ENCODE data around the gene DHX57.

DNA sequence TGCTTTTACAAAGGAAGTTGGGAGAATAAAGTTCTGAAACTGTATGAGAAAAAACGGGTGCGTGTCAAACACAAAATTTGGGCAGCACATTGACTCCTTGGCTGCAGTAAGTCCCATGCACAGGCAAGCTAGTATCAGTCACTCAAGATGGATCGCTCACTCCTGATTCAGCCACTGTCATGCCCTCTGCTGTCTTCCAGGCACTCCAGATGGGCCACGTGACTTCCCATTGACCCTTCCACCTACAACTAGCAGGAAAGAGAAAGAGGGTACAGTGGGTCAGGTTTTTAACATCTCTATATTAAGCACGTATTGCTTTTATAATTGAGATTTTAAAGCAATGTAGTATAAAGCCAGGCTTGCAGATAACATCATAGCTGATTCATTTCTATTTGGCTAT, 22.5 kb upstream of the DHX57 start:
- TF ChIP-seq TAF1 (IDR thresholded peaks at IDR 0.05; ENCODE audit: low read depth), result no peak
- no peak for TF ChIP-seq YY1 (IDR thresholded peaks at IDR 0.05; ENCODE audit: low read depth)
- TF ChIP-seq, protein P1, sequence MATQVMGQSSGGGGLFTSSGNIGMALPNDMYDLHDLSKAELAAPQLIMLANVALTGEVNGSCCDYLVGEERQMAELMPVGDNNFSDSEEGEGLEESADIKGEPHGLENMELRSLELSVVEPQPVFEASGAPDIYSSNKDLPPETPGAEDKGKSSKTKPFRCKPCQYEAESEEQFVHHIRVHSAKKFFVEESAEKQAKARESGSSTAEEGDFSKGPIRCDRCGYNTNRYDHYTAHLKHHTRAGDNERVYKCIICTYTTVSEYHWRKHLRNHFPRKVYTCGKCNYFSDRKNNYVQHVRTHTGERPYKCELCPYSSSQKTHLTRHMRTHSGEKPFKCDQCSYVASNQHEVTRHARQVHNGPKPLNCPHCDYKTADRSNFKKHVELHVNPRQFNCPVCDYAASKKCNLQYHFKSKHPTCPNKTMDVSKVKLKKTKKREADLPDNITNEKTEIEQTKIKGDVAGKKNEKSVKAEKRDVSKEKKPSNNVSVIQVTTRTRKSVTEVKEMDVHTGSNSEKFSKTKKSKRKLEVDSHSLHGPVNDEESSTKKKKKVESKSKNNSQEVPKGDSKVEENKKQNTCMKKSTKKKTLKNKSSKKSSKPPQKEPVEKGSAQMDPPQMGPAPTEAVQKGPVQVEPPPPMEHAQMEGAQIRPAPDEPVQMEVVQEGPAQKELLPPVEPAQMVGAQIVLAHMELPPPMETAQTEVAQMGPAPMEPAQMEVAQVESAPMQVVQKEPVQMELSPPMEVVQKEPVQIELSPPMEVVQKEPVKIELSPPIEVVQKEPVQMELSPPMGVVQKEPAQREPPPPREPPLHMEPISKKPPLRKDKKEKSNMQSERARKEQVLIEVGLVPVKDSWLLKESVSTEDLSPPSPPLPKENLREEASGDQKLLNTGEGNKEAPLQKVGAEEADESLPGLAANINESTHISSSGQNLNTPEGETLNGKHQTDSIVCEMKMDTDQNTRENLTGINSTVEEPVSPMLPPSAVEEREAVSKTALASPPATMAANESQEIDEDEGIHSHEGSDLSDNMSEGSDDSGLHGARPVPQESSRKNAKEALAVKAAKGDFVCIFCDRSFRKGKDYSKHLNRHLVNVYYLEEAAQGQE (IDR thresholded peaks at IDR 0.05; ENCODE audit: low read depth), result no peak
- no peak for TF ChIP-seq CREB1 (IDR thresholded peaks at IDR 0.05; ENCODE audit: low read depth)
- TF ChIP-seq TCF12 (IDR thresholded peaks at IDR 0.05; ENCODE audit: low read depth), result no peak
- TF ChIP-seq CEBPB (IDR thresholded peaks at IDR 0.05), result no peak
- no peak for TF ChIP-seq RAD21 (IDR thresholded peaks at IDR 0.05; ENCODE audit: low read depth)
- TF ChIP-seq EGR1 (IDR thresholded peaks at IDR 0.05), result no peak
- TF ChIP-seq EP300 (IDR thresholded peaks at IDR 0.05; ENCODE audit: borderline replicate concordance), result no peak
- TF ChIP-seq ZBTB7A (IDR thresholded peaks at IDR 0.05; ENCODE audit: low read depth), result no peak
- no peak for TF ChIP-seq FOXM1 (IDR thresholded peaks at IDR 0.05; ENCODE audit: borderline replicate concordance, low read depth)
- no peak for TF ChIP-seq NFIC (IDR thresholded peaks at IDR 0.05)
